Measurements from ENCODE around the gene ZNHIT1.

Gene ZNHIT1

GRCh38 chr7:101234636-101235035 lies 16.7 kb downstream of the ZNHIT1 start:
- no peak overlapping the region for H3K9ac ChIP-seq (ENCODE audit: low read length)
- TF ChIP-seq EZH2phosphoT487 (IDR thresholded peaks at IDR 0.05; ENCODE audit: low read depth) (no peak), CTCF (IDR thresholded peaks at IDR 0.05; ENCODE audit: low read depth, low read length) (no peak)
- no peaks in the 10 kb centered on the region for H4K20me1 ChIP-seq (ENCODE audit: insufficient read depth, low read length)
- H3K4me2 ChIP-seq (ENCODE audit: low read length) = no peak overlapping the region
- H3K9me3 ChIP-seq (ENCODE audit: insufficient read depth, low read length) = no peaks in the 10 kb centered on the region
- H3K4me1 ChIP-seq (ENCODE audit: low read length) = no peaks in the 10 kb centered on the region
- H3K4me3 ChIP-seq (ENCODE audit: low read length) = no peak overlapping the region
- no peaks in the 10 kb centered on the region for H3K79me2 ChIP-seq (ENCODE audit: low read length)
- H3K27ac ChIP-seq (ENCODE audit: low read length) = no peak overlapping the region
- no peaks in the 10 kb centered on the region for H3K27me3 ChIP-seq (ENCODE audit: low read depth, low read length)
- H2AFZ ChIP-seq (ENCODE audit: low read depth, low read length) = no peak overlapping the region
- H3K36me3 ChIP-seq (replicated peaks; ENCODE audit: low read depth, low read length) = no peaks in the 10 kb centered on the region

GRCh38 chr7:101235050-101235449 lies 17.1 kb downstream of the ZNHIT1 start:
- H3K79me2 ChIP-seq (ENCODE audit: low read length) = no peaks in the 10 kb centered on the region
- no peak overlapping the region for H3K4me2 ChIP-seq (ENCODE audit: low read length)
- H4K20me1 ChIP-seq (ENCODE audit: insufficient read depth, low read length) = no peaks in the 10 kb centered on the region
- H3K27me3 ChIP-seq (ENCODE audit: low read depth, low read length) = no peaks in the 10 kb centered on the region
- H3K4me3 ChIP-seq (ENCODE audit: low read length) = no peak overlapping the region
- no peak overlapping the region for H3K9ac ChIP-seq (ENCODE audit: low read length)
- no peaks in the 10 kb centered on the region for H3K4me1 ChIP-seq (ENCODE audit: low read length)
- TF ChIP-seq CTCF (IDR thresholded peaks at IDR 0.05; ENCODE audit: low read depth, low read length) (peak; percentile 41), EZH2phosphoT487 (IDR thresholded peaks at IDR 0.05; ENCODE audit: low read depth) (no peak)
- H2AFZ ChIP-seq (ENCODE audit: low read depth, low read length) = no peak overlapping the region
- H3K36me3 ChIP-seq (replicated peaks; ENCODE audit: low read depth, low read length) = no peaks in the 10 kb centered on the region
- no peaks in the 10 kb centered on the region for H3K9me3 ChIP-seq (ENCODE audit: insufficient read depth, low read length)
- no peak overlapping the region for H3K27ac ChIP-seq (ENCODE audit: low read length)

GRCh38 chr7:101235522-101235921 lies 17.6 kb downstream of the ZNHIT1 start:
- Histone ChIP-seq H3K4me2 (ENCODE audit: low read length) (no peak overlapping the region), H3K9ac (ENCODE audit: low read length) (no peak overlapping the region), H2AFZ (ENCODE audit: low read depth, low read length) (no peak overlapping the region), H3K9me3 (ENCODE audit: insufficient read depth, low read length) (no peaks in the 10 kb centered on the region), H4K20me1 (ENCODE audit: insufficient read depth, low read length) (no peaks in the 10 kb centered on the region), H3K79me2 (ENCODE audit: low read length) (no peaks in the 10 kb centered on the region), H3K27me3 (ENCODE audit: low read depth, low read length) (no peaks in the 10 kb centered on the region), H3K27ac (ENCODE audit: low read length) (no peak overlapping the region), H3K4me1 (ENCODE audit: low read length) (no peaks in the 10 kb centered on the region), H3K36me3 (replicated peaks; ENCODE audit: low read depth, low read length) (no peaks in the 10 kb centered on the region), H3K4me3 (ENCODE audit: low read length) (no peak overlapping the region)
- no peak for TF ChIP-seq CTCF (IDR thresholded peaks at IDR 0.05; ENCODE audit: low read depth, low read length)

- H3K36me3 ChIP-seq (replicated peaks; ENCODE audit: low read depth, low read length) = no peaks in the 10 kb centered on the region
- no peak overlapping the region for H3K9ac ChIP-seq (ENCODE audit: low read length)
- H3K79me2 ChIP-seq (ENCODE audit: low read length) = peaks cover 4% of the 10 kb centered on the region; the same call in 1 of the 2 replicates
- no peak overlapping the region for H2AFZ ChIP-seq (ENCODE audit: low read depth, low read length)
- no peak overlapping the region for H3K27ac ChIP-seq (ENCODE audit: low read length)
- H3K9me3 ChIP-seq (ENCODE audit: insufficient read depth, low read length) = no peaks in the 10 kb centered on the region
- H4K20me1 ChIP-seq (ENCODE audit: insufficient read depth, low read length) = no peaks in the 10 kb centered on the region
- no peaks in the 10 kb centered on the region for H3K4me1 ChIP-seq (ENCODE audit: low read length)
- H3K27me3 ChIP-seq (ENCODE audit: low read depth, low read length) = no peaks in the 10 kb centered on the region
- H3K4me2 ChIP-seq (ENCODE audit: low read length) = no peak overlapping the region
- H3K4me3 ChIP-seq (ENCODE audit: low read length) = no peak overlapping the region
- TF ChIP-seq CTCF (IDR thresholded peaks at IDR 0.05; ENCODE audit: low read depth, low read length) (no peak), EZH2phosphoT487 (IDR thresholded peaks at IDR 0.05; ENCODE audit: low read depth) (no peak)
Measured at GRCh38 chr7:101236292-101236835, 18.4 kb downstream of the ZNHIT1 start.

Data from OCI-LY3 (cell line).